ENCODE data around the gene CD99L2. TPM values are rescaled to one million over a fixed set of nuclear protein-coding genes. Genes with fewer than 3 reads are reported as not detected.
"Not testable (repeated sequence)": the region's sequence is repeated elsewhere in the genome, so short reads cannot be mapped to it uniquely, and the experiment has no call there.

CD99L2 gene
- total and polyA plus RNA-seq, 4 experiments from 2014 or later = 10.0 to 17.3 (median 14.5) TPM

DNA sequence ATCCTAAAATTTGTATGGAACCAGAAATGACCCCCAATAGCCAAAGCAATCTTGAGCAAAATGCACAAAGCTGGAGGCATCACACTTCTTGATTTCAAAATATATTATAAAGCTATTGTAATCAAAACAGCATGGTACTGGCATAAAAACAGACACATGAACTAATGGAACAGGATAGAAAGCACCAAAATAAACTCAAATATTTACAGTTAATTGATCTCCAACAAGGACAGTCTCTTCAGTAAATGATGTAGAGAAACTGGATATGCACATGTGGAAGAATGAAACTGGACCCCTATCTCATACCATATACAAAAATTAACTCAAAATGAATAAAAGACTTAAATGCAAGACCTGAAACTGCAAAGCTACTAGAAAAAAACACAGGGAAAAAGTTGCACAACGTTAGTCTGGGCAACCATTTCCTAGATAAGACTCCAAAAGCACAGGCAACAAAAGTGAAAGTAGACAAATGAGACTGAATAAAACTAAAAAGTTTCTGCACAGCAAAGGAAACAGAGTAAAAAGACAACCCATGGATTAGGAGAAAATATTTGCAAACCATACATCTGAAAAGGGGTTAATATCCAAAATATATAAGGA lies 64.9 kb downstream of the CD99L2 start:
- no peak overlapping the region for H3K4me3 Mint-ChIP-seq
- H3K9me3 Mint-ChIP-seq = peaks cover 0 to 13% (median 4%) of the 10 kb centered on the region in 8 donors
- H3K27ac ChIP-seq (ENCODE audit: low read depth, low read length) = no peak overlapping the region
- intact Hi-C loops (cut with micrococcal nuclease) = no loop called here
- no peaks in the 10 kb centered on the region for H3K36me3 ChIP-seq (ENCODE audit: insufficient read depth, low read length)
- no peaks in the 10 kb centered on the region for H3K27me3 Mint-ChIP-seq
- H3K4me1 ChIP-seq (ENCODE audit: insufficient read depth, low read length) = no peaks in the 10 kb centered on the region
- no peak for DNase-seq
- no peaks in the 10 kb centered on the region for H3K27me3 ChIP-seq (ENCODE audit: insufficient read depth, low read length)
- peaks cover 0 to 8% (median 0%) of the 10 kb centered on the region in 4 donors for H3K4me1 Mint-ChIP-seq
- H3K4me3 ChIP-seq (ENCODE audit: low read length in 2 of 2) = no peak overlapping the region
- peaks cover 11 to 12% of the 10 kb centered on the region in 2 donors for H3K36me3 Mint-ChIP-seq
- no peaks in the 10 kb centered on the region for H3K9me3 ChIP-seq (ENCODE audit: control insufficient read depth in 1 of 2, low read length in 2 of 2)
- ChIA-PET CTCF (ENCODE audit: partially characterized antibody) (no interaction called here), POLR2A (ENCODE audit: partially characterized antibody) (no interaction called here)
- no peak overlapping the region for H3K27ac Mint-ChIP-seq

DNA sequence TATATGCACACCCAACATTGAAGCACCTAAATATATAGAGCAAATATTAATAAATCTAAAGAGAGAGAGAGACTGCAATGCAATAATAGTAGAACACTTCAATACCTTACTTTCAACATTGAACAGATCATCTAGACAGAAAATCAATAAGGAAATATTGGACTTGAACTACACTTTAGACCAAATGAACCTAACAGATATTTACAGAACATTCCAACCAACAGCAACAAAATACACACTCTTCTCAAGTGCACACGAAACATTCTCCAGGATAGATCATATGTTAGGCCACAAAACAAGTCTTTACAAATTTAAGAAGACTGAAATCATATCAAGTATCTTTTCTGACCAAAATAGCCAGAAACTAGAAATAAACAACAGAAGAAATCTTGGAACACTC lies 66.6 kb downstream of the CD99L2 start:
- Histone ChIP-seq H3K4me3 (ENCODE audit: low read length in 2 of 2) (no peak overlapping the region), H3K36me3 (ENCODE audit: insufficient read depth, low read length) (no peaks in the 10 kb centered on the region), H3K4me1 (ENCODE audit: insufficient read depth, low read length) (no peaks in the 10 kb centered on the region), H3K9me3 (ENCODE audit: control insufficient read depth in 1 of 2, low read length in 2 of 2) (no peaks in the 10 kb centered on the region), H3K27ac (ENCODE audit: low read depth, low read length) (no peak overlapping the region), H3K27me3 (ENCODE audit: insufficient read depth, low read length) (no peaks in the 10 kb centered on the region)
- Mint-ChIP-seq H3K4me3 (no peak overlapping the region), H3K36me3 (peaks cover 26% of the 10 kb centered on the region in 2 donors), H3K27ac (no peak overlapping the region), H3K27me3 (no peaks in the 10 kb centered on the region), H3K4me1 (peaks cover 0 to 5% (median 0%) of the 10 kb centered on the region in 4 donors), H3K9me3 (peaks cover 0 to 13% (median 4%) of the 10 kb centered on the region in 8 donors)
- POLR2A ChIA-PET (ENCODE audit: partially characterized antibody) = no interaction called here
- DNase-seq = no peak
- intact Hi-C loops (cut with micrococcal nuclease) = no loop called here
- CTCF ChIA-PET (ENCODE audit: partially characterized antibody) = no interaction called here

DNA sequence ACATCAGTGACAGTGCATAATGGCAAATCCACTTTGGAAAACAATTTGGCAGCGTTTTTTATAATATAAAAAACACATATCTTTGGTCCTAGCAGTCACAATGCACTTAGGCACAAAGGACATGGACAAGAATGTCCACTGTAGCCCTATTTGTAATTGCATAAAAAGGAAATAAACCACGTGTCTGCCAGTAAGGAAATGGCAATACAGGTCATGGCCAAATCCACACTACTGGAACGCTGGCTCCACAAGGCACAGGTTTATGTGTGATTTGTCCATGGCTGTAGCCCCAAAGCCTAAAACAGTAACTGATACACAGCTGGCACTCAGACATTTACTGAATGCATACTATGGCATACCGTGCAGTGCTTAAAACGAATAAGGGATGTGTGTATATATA lies 69.7 kb downstream of the CD99L2 start:
- Histone ChIP-seq H3K27me3 (ENCODE audit: insufficient read depth, low read length) (no peaks in the 10 kb centered on the region), H3K36me3 (ENCODE audit: insufficient read depth, low read length) (no peaks in the 10 kb centered on the region), H3K4me3 (ENCODE audit: low read length in 2 of 2) (no peak overlapping the region), H3K9me3 (ENCODE audit: control insufficient read depth in 1 of 2, low read length in 2 of 2) (no peaks in the 10 kb centered on the region), H3K27ac (ENCODE audit: low read depth, low read length) (no peak overlapping the region), H3K4me1 (ENCODE audit: insufficient read depth, low read length) (no peaks in the 10 kb centered on the region)
- H3K27ac Mint-ChIP-seq = no peak overlapping the region
- POLR2A ChIA-PET (ENCODE audit: partially characterized antibody) = no interaction called here
- CTCF ChIA-PET (ENCODE audit: partially characterized antibody) = no interaction called here
- H3K9me3 Mint-ChIP-seq = peaks cover 0 to 4% (median 1%) of the 10 kb centered on the region in 8 donors
- no peak overlapping the region for H3K4me3 Mint-ChIP-seq
- no peaks in the 10 kb centered on the region for H3K27me3 Mint-ChIP-seq
- peaks cover 0 to 5% (median 0%) of the 10 kb centered on the region in 4 donors for H3K4me1 Mint-ChIP-seq
- no peak for DNase-seq
- H3K36me3 Mint-ChIP-seq = peaks cover 32 to 33% of the 10 kb centered on the region in 2 donors
- intact Hi-C loops (cut with micrococcal nuclease) = no loop called here

DNA sequence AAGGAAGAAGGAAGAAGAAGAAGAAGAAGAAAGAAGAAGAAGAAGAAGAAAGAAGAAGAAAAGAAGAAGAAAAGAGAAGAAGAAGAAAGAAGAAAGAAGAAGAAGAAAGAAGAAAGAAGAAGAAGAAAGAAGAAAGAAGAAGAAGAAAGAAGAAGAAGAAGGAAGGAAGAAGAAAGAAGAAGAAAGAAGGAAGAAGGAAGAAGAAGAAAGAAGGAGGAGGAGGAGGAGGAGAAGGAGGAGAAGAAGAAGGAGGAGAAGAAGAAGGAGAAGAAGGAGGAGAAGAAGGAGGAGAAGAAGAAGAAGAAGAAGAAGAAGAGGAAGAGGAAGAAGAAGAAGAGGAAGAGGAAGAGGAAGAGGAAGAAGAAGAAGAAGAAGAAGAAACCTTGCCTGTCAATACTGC lies 74.1 kb downstream of the CD99L2 start:
- H3K4me3 Mint-ChIP-seq; DNase-seq; H3K36me3 ChIP-seq (ENCODE audit: insufficient read depth, low read length); CTCF ChIA-PET (ENCODE audit: partially characterized antibody); H3K27ac ChIP-seq (ENCODE audit: low read depth, low read length); POLR2A ChIA-PET (ENCODE audit: partially characterized antibody); H3K4me1 ChIP-seq (ENCODE audit: insufficient read depth, low read length); H3K27me3 ChIP-seq (ENCODE audit: insufficient read depth, low read length); H3K4me3 ChIP-seq (ENCODE audit: low read length in 2 of 2); H3K9me3 ChIP-seq (ENCODE audit: control insufficient read depth in 1 of 2, low read length in 2 of 2); intact Hi-C loops (cut with micrococcal nuclease); H3K4me1 Mint-ChIP-seq; H3K27me3 Mint-ChIP-seq: not testable (repeated sequence)
- Mint-ChIP-seq H3K27ac (peak overlapping the region in 1 of 7 donors; percentile 46), H3K9me3 (peaks cover 0 to 12% (median 7%) of the 10 kb centered on the region in 8 donors), H3K36me3 (peaks cover 38 to 43% of the 10 kb centered on the region in 2 donors)

DNA sequence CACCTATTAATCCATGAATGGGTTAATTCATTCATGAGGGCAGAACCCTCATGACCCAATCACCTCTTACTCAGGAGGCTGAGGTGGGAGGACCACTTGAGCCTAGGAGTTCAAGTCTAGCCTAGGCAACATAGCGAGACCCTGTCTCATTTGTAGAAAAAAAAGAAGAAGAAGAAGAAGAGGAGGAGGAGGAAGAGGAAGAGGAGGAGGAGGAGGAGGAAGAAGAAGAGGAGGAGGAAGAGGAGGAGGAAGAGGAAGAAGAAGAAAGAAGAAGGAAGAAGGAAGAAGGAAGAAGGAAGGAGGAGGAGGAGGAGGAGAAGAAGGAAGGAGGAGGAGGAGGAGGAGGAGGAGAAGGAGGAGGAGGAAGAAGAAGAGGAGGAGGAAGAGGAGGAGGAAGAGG lies 74.6 kb downstream of the CD99L2 start:
- H3K27ac Mint-ChIP-seq; H3K4me1 Mint-ChIP-seq; POLR2A ChIA-PET (ENCODE audit: partially characterized antibody); H3K4me1 ChIP-seq (ENCODE audit: insufficient read depth, low read length); H3K4me3 ChIP-seq (ENCODE audit: low read length in 2 of 2); intact Hi-C loops (cut with micrococcal nuclease); H3K27me3 Mint-ChIP-seq; DNase-seq; H3K27me3 ChIP-seq (ENCODE audit: insufficient read depth, low read length); H3K36me3 ChIP-seq (ENCODE audit: insufficient read depth, low read length); H3K9me3 ChIP-seq (ENCODE audit: control insufficient read depth in 1 of 2, low read length in 2 of 2); CTCF ChIA-PET (ENCODE audit: partially characterized antibody); H3K27ac ChIP-seq (ENCODE audit: low read depth, low read length); H3K4me3 Mint-ChIP-seq: not testable (repeated sequence)
- Mint-ChIP-seq H3K36me3 (peaks cover 35 to 46% of the 10 kb centered on the region in 2 donors), H3K9me3 (peaks cover 0 to 13% (median 7%) of the 10 kb centered on the region in 8 donors)

DNA sequence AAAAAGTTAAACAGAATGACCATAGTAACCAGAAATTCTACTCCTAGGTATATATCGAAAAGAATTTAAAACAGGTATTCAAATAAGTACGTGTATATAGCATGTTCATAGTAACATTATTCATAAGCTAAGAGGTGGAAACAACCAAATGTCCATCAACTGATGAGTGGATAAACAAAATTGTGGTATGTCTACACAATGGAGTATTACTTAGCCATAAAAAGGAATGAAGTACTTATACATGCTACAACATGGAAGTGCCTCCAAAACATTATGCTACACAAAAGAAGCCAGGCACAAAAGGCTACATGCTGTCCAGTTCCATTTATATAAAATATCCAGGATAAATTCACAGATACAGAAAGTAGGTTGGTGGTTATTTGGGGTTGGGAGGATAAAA lies 76.5 kb downstream of the CD99L2 start:
- Histone ChIP-seq H3K4me1 (ENCODE audit: insufficient read depth, low read length) (no peaks in the 10 kb centered on the region), H3K27me3 (ENCODE audit: insufficient read depth, low read length) (no peaks in the 10 kb centered on the region), H3K27ac (ENCODE audit: low read depth, low read length) (no peak overlapping the region), H3K9me3 (ENCODE audit: control insufficient read depth in 1 of 2, low read length in 2 of 2) (no peaks in the 10 kb centered on the region), H3K36me3 (ENCODE audit: insufficient read depth, low read length) (no peaks in the 10 kb centered on the region), H3K4me3 (ENCODE audit: low read length in 2 of 2) (no peak overlapping the region)
- Mint-ChIP-seq H3K27me3 (no peaks in the 10 kb centered on the region), H3K4me3 (no peak overlapping the region), H3K36me3 (peaks cover 31 to 37% of the 10 kb centered on the region in 2 donors), H3K9me3 (peaks cover 0 to 17% (median 8%) of the 10 kb centered on the region in 8 donors), H3K4me1 (no peaks in the 10 kb centered on the region), H3K27ac (no peak overlapping the region)
- no peak for DNase-seq
- ChIA-PET POLR2A (ENCODE audit: partially characterized antibody) (no interaction called here), CTCF (ENCODE audit: partially characterized antibody) (no interaction called here)
- intact Hi-C loops (cut with micrococcal nuclease) = no loop called here

DNA sequence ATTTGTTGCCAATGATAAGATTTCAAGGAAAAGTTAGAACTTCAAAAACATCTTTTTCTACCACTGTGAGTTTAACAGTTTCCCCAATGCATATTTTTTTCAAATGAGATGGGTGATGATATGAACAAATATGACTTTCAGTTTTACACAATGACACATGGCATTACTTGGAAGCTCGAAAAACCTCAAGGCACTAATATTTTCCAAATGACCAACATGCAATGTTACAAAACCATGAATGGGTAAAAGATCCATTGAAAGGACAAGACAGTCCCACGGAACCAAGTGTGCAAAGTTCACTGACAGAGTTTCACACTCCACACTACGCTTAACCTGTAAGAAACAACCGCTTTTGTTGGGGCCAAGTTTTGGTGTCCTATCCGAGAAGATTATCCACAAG lies 84.5 kb downstream of the CD99L2 start:
- Mint-ChIP-seq H3K4me1 (peaks cover 0 to 7% (median 1%) of the 10 kb centered on the region in 4 donors), H3K27ac (no peak overlapping the region), H3K9me3 (peaks cover 0 to 5% (median 2%) of the 10 kb centered on the region in 8 donors), H3K4me3 (no peak overlapping the region), H3K27me3 (no peaks in the 10 kb centered on the region), H3K36me3 (peaks cover 26 to 35% of the 10 kb centered on the region in 2 donors)
- no peak overlapping the region for H3K27ac ChIP-seq (ENCODE audit: low read depth, low read length)
- no peak for DNase-seq
- H3K27me3 ChIP-seq (ENCODE audit: insufficient read depth, low read length) = no peaks in the 10 kb centered on the region
- CTCF ChIA-PET (ENCODE audit: partially characterized antibody) = no interaction called here
- POLR2A ChIA-PET (ENCODE audit: partially characterized antibody) = no interaction called here
- intact Hi-C loops (cut with micrococcal nuclease) = no loop called here
- no peaks in the 10 kb centered on the region for H3K4me1 ChIP-seq (ENCODE audit: insufficient read depth, low read length)
- no peak overlapping the region for H3K4me3 ChIP-seq (ENCODE audit: low read length in 2 of 2)
- H3K36me3 ChIP-seq (ENCODE audit: insufficient read depth, low read length) = no peaks in the 10 kb centered on the region
- no peaks in the 10 kb centered on the region for H3K9me3 ChIP-seq (ENCODE audit: control insufficient read depth in 1 of 2, low read length in 2 of 2)

DNA sequence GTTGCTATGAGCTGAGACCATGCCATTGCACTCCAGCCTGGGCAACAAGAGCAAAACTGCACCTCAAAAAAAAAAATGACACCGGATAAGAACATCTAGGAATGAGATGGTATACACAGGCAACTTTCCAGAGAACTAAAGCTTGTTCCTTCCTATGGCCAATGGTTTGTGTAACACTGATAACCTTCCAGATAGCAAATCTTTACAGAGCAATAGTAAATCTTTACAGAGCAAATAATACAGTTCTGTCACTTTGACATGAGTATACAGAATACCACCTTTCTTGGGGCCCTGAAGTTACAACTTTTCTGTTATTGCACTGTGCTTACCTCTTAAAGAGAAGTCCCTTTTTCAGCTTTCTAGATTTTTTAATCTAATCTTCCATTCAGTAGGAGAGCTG lies 91.6 kb downstream of the CD99L2 start:
- Mint-ChIP-seq H3K9me3 (peaks cover 0 to 2% (median 0%) of the 10 kb centered on the region in 8 donors), H3K27me3 (no peaks in the 10 kb centered on the region), H3K4me3 (no peak overlapping the region), H3K4me1 (peaks cover 0 to 2% (median under 1%) of the 10 kb centered on the region in 4 donors), H3K27ac (no peak overlapping the region), H3K36me3 (peaks cover 10 to 17% of the 10 kb centered on the region in 2 donors)
- DNase-seq = no peak
- Histone ChIP-seq H3K4me3 (ENCODE audit: low read length in 2 of 2) (no peak overlapping the region), H3K36me3 (ENCODE audit: insufficient read depth, low read length) (no peaks in the 10 kb centered on the region), H3K27ac (ENCODE audit: low read depth, low read length) (no peak overlapping the region), H3K27me3 (ENCODE audit: insufficient read depth, low read length) (no peaks in the 10 kb centered on the region), H3K9me3 (ENCODE audit: control insufficient read depth in 1 of 2, low read length in 2 of 2) (no peaks in the 10 kb centered on the region), H3K4me1 (ENCODE audit: insufficient read depth, low read length) (no peaks in the 10 kb centered on the region)
- intact Hi-C loops (cut with micrococcal nuclease) = no loop called here
- ChIA-PET POLR2A (ENCODE audit: partially characterized antibody) (no interaction called here), CTCF (ENCODE audit: partially characterized antibody) (no interaction called here)

All from CD4-positive, alpha-beta memory T cell (primary cell).